ENCODE data around the gene SNRPA1. TPM values are rescaled to one million over a fixed set of nuclear protein-coding genes. Genes with fewer than 3 reads are reported as not detected.

Gene SNRPA1
- total and polyA plus RNA-seq, 4 donors: 34.5 to 57.7 (median 51.3) TPM

GRCh38 chr15:101322016-101322695 is 27.1 kb upstream of the SNRPA1 start:
- no peak for DNase-seq
- TF ChIP-seq CTCF (IDR thresholded peaks at IDR 0.05; ENCODE audit: control extremely low read depth, extremely low read depth): no peak

GRCh38 chr15:101320501-101321052 is 25.5 kb upstream of the SNRPA1 start:
- WGBS, 2 donors: 20 to 34% methylated on average over 21 of the region's 21 CpGs
- no peak for ATAC-seq (ENCODE audit: insufficient read depth, low FRiP score)
- DNase-seq: peak; percentile 76 to 86 (median 77)

More at GRCh38 chr15:101322016-101322695, 27.1 kb upstream of the SNRPA1 start:
- no peak overlapping the region for H3K9ac ChIP-seq (ENCODE audit: insufficient read depth in 1 of 2, low read length in 2 of 2)
- H3K9me3 ChIP-seq (ENCODE audit: control insufficient read depth in 4 of 4, insufficient read depth in 3 of 4, low read length in 3 of 4): no peaks in the 10 kb centered on the region
- WGBS, 2 donors: 92 to 93% methylated on average over 21 of the region's 21 CpGs
- H3K4me1 ChIP-seq (ENCODE audit: control insufficient read depth in 5 of 5, insufficient read depth in 5 of 5, low read length in 5 of 5): peaks cover 0 to 16% (median 0%) of the 10 kb centered on the region in 5 donors
- no peak for ATAC-seq (ENCODE audit: insufficient read depth, low FRiP score)
- no peak overlapping the region for H3K27ac ChIP-seq (ENCODE audit: low read depth in 1 of 2, low read length in 1 of 2)
- H3K4me3 ChIP-seq: no peak overlapping the region
- H3K36me3 ChIP-seq (ENCODE audit: control insufficient read depth in 4 of 4, insufficient read depth in 4 of 4, low read length in 4 of 4): no peaks in the 10 kb centered on the region
- H3K27me3 ChIP-seq (ENCODE audit: control insufficient read depth in 3 of 3, insufficient read depth in 3 of 3, low read length in 2 of 3): peaks cover 0 to 2% (median 0%) of the 10 kb centered on the region in 3 donors

GRCh38 chr15:101318839-101319238 is 23.8 kb upstream of the SNRPA1 start:
- 57 to 64% methylated on average over 7 of the region's 7 CpGs for WGBS, 2 donors

More at GRCh38 chr15:101320501-101321052, 25.5 kb upstream of the SNRPA1 start:
- H3K27me3 ChIP-seq (ENCODE audit: control insufficient read depth in 3 of 3, insufficient read depth in 3 of 3, low read length in 2 of 3): no peaks in the 10 kb centered on the region
- H3K9me3 ChIP-seq (ENCODE audit: control insufficient read depth in 4 of 4, insufficient read depth in 3 of 4, low read length in 3 of 4): no peaks in the 10 kb centered on the region
- H3K4me3 ChIP-seq: no peak overlapping the region
- no peak overlapping the region for H3K27ac ChIP-seq (ENCODE audit: low read depth in 1 of 2, low read length in 1 of 2)
- peaks cover 0 to 1% (median 0%) of the 10 kb centered on the region in 4 donors for H3K36me3 ChIP-seq (ENCODE audit: control insufficient read depth in 4 of 4, insufficient read depth in 4 of 4, low read length in 4 of 4)
- peaks cover 0 to 16% (median 0%) of the 10 kb centered on the region in 5 donors for H3K4me1 ChIP-seq (ENCODE audit: control insufficient read depth in 5 of 5, insufficient read depth in 5 of 5, low read length in 5 of 5)
- TF ChIP-seq CTCF (IDR thresholded peaks at IDR 0.05; ENCODE audit: control extremely low read depth, extremely low read depth): peak; percentile 9
- no peak overlapping the region for H3K9ac ChIP-seq (ENCODE audit: insufficient read depth in 1 of 2, low read length in 2 of 2)

More at GRCh38 chr15:101318839-101319238, 23.8 kb upstream of the SNRPA1 start:
- TF ChIP-seq CTCF (IDR thresholded peaks at IDR 0.05; ENCODE audit: control extremely low read depth, extremely low read depth): no peak
- Histone ChIP-seq H3K36me3 (ENCODE audit: control insufficient read depth in 4 of 4, insufficient read depth in 4 of 4, low read length in 4 of 4) (peaks cover 0 to 5% (median 0%) of the 10 kb centered on the region in 4 donors), H3K4me1 (ENCODE audit: control insufficient read depth in 5 of 5, insufficient read depth in 5 of 5, low read length in 5 of 5) (peaks cover 0 to 16% (median 0%) of the 10 kb centered on the region in 5 donors), H3K27me3 (ENCODE audit: control insufficient read depth in 3 of 3, insufficient read depth in 3 of 3, low read length in 2 of 3) (no peaks in the 10 kb centered on the region), H3K27ac (ENCODE audit: low read depth in 1 of 2, low read length in 1 of 2) (no peak overlapping the region), H3K9me3 (ENCODE audit: control insufficient read depth in 4 of 4, insufficient read depth in 3 of 4, low read length in 3 of 4) (no peaks in the 10 kb centered on the region), H3K4me3 (no peak overlapping the region), H3K9ac (ENCODE audit: insufficient read depth in 1 of 2, low read length in 2 of 2) (no peak overlapping the region)
- DNase-seq (peak; percentile 55 to 61 (median 59)), ATAC-seq (ENCODE audit: insufficient read depth, low FRiP score) (no peak)

Measured in lung (tissue), 12 donors.